ENCODE results near the gene PER2.
A peak's percentile ranks its signal among the peaks of the same experiment; 100 is the strongest.

The PER2 gene

GRCh38 chr2:238306672-238306998 is 18.2 kb upstream of the PER2 start:
- no peak for DNase-seq

- DNase-seq, result no peak
These were observed 17.7 kb upstream of the PER2 start for GRCh38 chr2:238305965-238306671.

GRCh38 chr2:238305092-238305862 is 16.9 kb upstream of the PER2 start:
- no peak for DNase-seq

GRCh38 chr2:238304116-238304515 is 15.7 kb upstream of the PER2 start:
- DNase-seq, result no peak

- no peak for DNase-seq
These were observed 14.3 kb upstream of the PER2 start for GRCh38 chr2:238302751-238303150.

- DNase-seq, result no peak
These were observed 13.7 kb upstream of the PER2 start for GRCh38 chr2:238302087-238302486.

- peak in 1 of 14 donors; percentile 8 for DNase-seq
These were observed 11.4 kb upstream of the PER2 start for GRCh38 chr2:238299803-238300202.

- peak in 1 of 14 donors; percentile 14 for DNase-seq
These were observed 8.4 kb upstream of the PER2 start for GRCh38 chr2:238296638-238297457.

GRCh38 chr2:238295144-238296112 is 7.0 kb upstream of the PER2 start:
- DNase-seq, result no peak

- DNase-seq, result no peak
These were observed 6.2 kb upstream of the PER2 start for GRCh38 chr2:238294393-238295143.

GRCh38 chr2:238294046-238294392 is 5.6 kb upstream of the PER2 start:
- no peak for DNase-seq

- no peak for DNase-seq
These were observed 3.3 kb upstream of the PER2 start for GRCh38 chr2:238291550-238292281.

- no peak for DNase-seq
These were observed 2.5 kb upstream of the PER2 start for GRCh38 chr2:238290715-238291549.

GRCh38 chr2:238290091-238290509 is 1.7 kb upstream of the PER2 start:
- DNase-seq, result peak in 6 of 14 donors; percentile 17 to 59 (median 22)

- no peak for DNase-seq
These were observed 1.2 kb upstream of the PER2 start for GRCh38 chr2:238289574-238289973.

- DNase-seq, result peak; percentile 70 to 97 (median 92)
These were observed 502 bp upstream of the PER2 start for GRCh38 chr2:238288650-238289573.

GRCh38 chr2:238286987-238287736 is 1.2 kb downstream of the PER2 start:
- no peak for DNase-seq

GRCh38 chr2:238286551-238286950 is 1.9 kb downstream of the PER2 start:
- peak in 6 of 14 donors; percentile 20 to 64 (median 35) for DNase-seq

Data from C1 segment of cervical spinal cord (tissue), 14 donors.